MM.1S (cell line): Measurements from ENCODE around the gene SDHAF1.

ENCODE experiments used
- EZH2 ChIP-seq: fragments of 300-600 bp; sonication (generic); optimal IDR thresholded peaks from 2 replicates; pipeline ENCODE3; 2017; ENCODE audit warnings: low read depth, mild to moderate bottlenecking, antibody characterized with exemption, low read length, mixed read lengths
- EZH2phosphoT487 ChIP-seq: fragments of 300-600 bp; sonication (generic); IDR thresholded peaks from 2 replicates; pipeline ENCODE4 v1.6.1; 2018; ENCODE audit warnings: antibody characterized with exemption, low read length
- TF ChIP-seq, protein P1 (sequence below): fragments of 300-600 bp; sonication (generic); IDR thresholded peaks from 2 replicates; pipeline ENCODE4 v1.5.1; 2016; ENCODE audit warnings: antibody characterized with exemption, low read length, mixed read lengths

DNA sequence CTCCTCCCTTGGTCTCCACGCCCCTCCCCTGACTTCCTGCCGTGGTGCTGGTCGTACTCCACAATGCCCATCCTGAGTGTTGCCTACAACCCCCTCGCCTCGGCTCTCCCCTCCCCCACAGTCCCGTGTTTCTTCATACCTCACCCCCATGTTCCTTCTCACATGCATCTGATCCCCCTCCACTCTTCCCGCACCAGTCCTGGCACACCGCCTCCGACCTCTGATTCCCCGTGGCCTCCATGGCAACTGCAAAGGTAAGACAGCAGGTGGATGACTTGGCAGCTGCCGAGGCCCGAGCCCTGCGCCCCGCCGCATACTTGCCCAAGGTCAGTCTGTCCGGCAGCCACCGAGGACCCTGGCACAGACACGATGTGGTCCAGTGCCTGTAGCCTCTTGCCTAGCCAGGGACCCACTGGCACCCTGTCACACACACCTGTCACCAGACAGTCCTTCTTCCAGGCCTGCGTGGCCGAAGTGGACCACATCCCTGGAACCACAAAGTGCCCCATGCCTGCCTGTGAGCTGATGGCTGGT is 16.1 kb upstream of the SDHAF1 start:
- TF ChIP-seq, protein P1, sequence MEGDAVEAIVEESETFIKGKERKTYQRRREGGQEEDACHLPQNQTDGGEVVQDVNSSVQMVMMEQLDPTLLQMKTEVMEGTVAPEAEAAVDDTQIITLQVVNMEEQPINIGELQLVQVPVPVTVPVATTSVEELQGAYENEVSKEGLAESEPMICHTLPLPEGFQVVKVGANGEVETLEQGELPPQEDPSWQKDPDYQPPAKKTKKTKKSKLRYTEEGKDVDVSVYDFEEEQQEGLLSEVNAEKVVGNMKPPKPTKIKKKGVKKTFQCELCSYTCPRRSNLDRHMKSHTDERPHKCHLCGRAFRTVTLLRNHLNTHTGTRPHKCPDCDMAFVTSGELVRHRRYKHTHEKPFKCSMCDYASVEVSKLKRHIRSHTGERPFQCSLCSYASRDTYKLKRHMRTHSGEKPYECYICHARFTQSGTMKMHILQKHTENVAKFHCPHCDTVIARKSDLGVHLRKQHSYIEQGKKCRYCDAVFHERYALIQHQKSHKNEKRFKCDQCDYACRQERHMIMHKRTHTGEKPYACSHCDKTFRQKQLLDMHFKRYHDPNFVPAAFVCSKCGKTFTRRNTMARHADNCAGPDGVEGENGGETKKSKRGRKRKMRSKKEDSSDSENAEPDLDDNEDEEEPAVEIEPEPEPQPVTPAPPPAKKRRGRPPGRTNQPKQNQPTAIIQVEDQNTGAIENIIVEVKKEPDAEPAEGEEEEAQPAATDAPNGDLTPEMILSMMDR, result no peak
- no peak for TF ChIP-seq EZH2
- TF ChIP-seq EZH2phosphoT487, result no peak
